CD14-positive monocyte (primary cell): ENCODE measurements around the gene JADE3. TPM values are rescaled to one million over a fixed set of nuclear protein-coding genes. Genes with fewer than 3 reads are reported as not detected.
"Not testable (repeated sequence)": the region's sequence is repeated elsewhere in the genome, so short reads cannot be mapped to it uniquely, and the experiment has no call there.

ENCODE experiments used
- DNase-seq, 3 donors: peaks; one replicate each; pipeline ENCODE4 v3.0.0-alpha.2; 2011 to 2022
- H2AFZ ChIP-seq: 2 replicates; pipeline ENCODE4 v1.6.0; 2012; ENCODE audit warnings: mild to moderate bottlenecking, low read depth, low read length, inconsistent platforms; ENCODE audit not compliant: insufficient read depth, poor library complexity, severe bottlenecking
- H3K27ac ChIP-seq, 2 donors: 1 replicate in 1 of 2; 2 replicates in 1 of 2; pipeline ENCODE4 v1.5.1; 2012 to 2013; ENCODE audit warnings: low read length in 2 of 2, control low read depth in 1 of 2, inconsistent platforms in 1 of 2, low read depth in 1 of 2, mild to moderate bottlenecking in 1 of 2
- H3K27me3 ChIP-seq, 2 donors: one replicate each; pipeline versions ENCODE4 v1.6.0 to v1.6.1; 2011 to 2013; ENCODE audit warnings: low read length in 2 of 2; ENCODE audit not compliant: control insufficient read depth in 2 of 2, insufficient read depth in 2 of 2
- H3K36me3 ChIP-seq, 2 donors: replicated peaks in 1 of 2; 1 replicate in 1 of 2; 2 replicates in 1 of 2; pipeline versions ENCODE4 v1.5.1 to v1.6.1; 2012 to 2013; ENCODE audit warnings: low read length in 2 of 2, control low read depth in 1 of 2, inconsistent platforms in 1 of 2, mild to moderate bottlenecking in 1 of 2; ENCODE audit not compliant: insufficient read depth in 2 of 2, control insufficient read depth in 1 of 2
- H3K4me1 ChIP-seq, 2 donors: 1 replicate in 1 of 2; 2 replicates in 1 of 2; pipeline versions ENCODE4 v1.5.1 to v1.6.1; 2012 to 2013; ENCODE audit warnings: low read length in 2 of 2, control low read depth in 1 of 2, inconsistent platforms in 1 of 2, mild to moderate bottlenecking in 1 of 2, moderate library complexity in 1 of 2; ENCODE audit not compliant: insufficient read depth in 2 of 2, control insufficient read depth in 1 of 2
- H3K4me2 ChIP-seq: replicated peaks from 2 replicates; pipeline ENCODE3; 2012; ENCODE audit warnings: low read length, moderate library complexity, mild to moderate bottlenecking; ENCODE audit not compliant: poor library complexity, severe bottlenecking; ENCODE audit errors: extremely low read depth
- H3K4me3 ChIP-seq, 3 experiments: fragments of 200-600 bp in 1 of 3; sonication (generic) in 1 of 3; replicated peaks in 1 of 3; 1 replicate in 2 of 3; 2 replicates in 1 of 3; pipeline ENCODE4 v1.5.1; 2011 to 2013; ENCODE audit warnings: low read length in 3 of 3, mild to moderate bottlenecking in 3 of 3, control low read depth in 2 of 3, low read depth in 2 of 3, inconsistent platforms in 1 of 3, moderate library complexity in 1 of 3
- H3K79me2 ChIP-seq: 2 replicates; pipeline ENCODE4 v1.6.0; 2012; ENCODE audit warnings: mild to moderate bottlenecking, control low read depth, inconsistent platforms, low read length, moderate library complexity; ENCODE audit not compliant: insufficient read depth
- H3K9ac ChIP-seq: 2 replicates; pipeline ENCODE4 v1.6.0; 2017; ENCODE audit warnings: low read length, mild to moderate bottlenecking; ENCODE audit not compliant: insufficient read depth, poor library complexity, severe bottlenecking
- H3K9me3 ChIP-seq, 2 donors: replicated peaks in 1 of 2; 1 replicate in 1 of 2; 2 replicates in 1 of 2; pipeline versions ENCODE4 v1.5.1 to v1.6.1; 2012 to 2013; ENCODE audit warnings: low read length in 2 of 2, control low read depth in 1 of 2; ENCODE audit not compliant: control insufficient read depth in 1 of 2, insufficient read depth in 1 of 2
- H4K20me1 ChIP-seq: 2 replicates; pipeline ENCODE4 v1.6.0; 2012; ENCODE audit warnings: mild to moderate bottlenecking, low read length, control low read depth, moderate library complexity; ENCODE audit not compliant: insufficient read depth
- H3K27ac Mint-ChIP-seq, 7 donors: one replicate each; pipeline ENCODE4 v1.8.0; 2020; ENCODE audit warnings: mild to moderate bottlenecking in 7 of 7, mixed read lengths in 7 of 7, moderate library complexity in 6 of 7, inconsistent platforms in 2 of 7
- H3K27me3 Mint-ChIP-seq, 3 donors: one replicate each; pipeline ENCODE4 v1.8.0; 2021 to 2022; ENCODE audit warnings: low read depth in 3 of 3, mild to moderate bottlenecking in 3 of 3, mixed read lengths in 3 of 3, moderate library complexity in 3 of 3, inconsistent platforms in 1 of 3
- H3K36me3 Mint-ChIP-seq, 2 donors: one replicate each; pipeline ENCODE4 v1.8.0; 2020; ENCODE audit warnings: mixed read lengths in 2 of 2, inconsistent platforms in 1 of 2, mild to moderate bottlenecking in 1 of 2
- H3K4me1 Mint-ChIP-seq: one replicate; pipeline ENCODE4 v1.8.0; 2020; ENCODE audit warnings: mild to moderate bottlenecking, mixed read lengths
- H3K4me3 Mint-ChIP-seq, 2 donors: one replicate each; pipeline ENCODE4 v1.8.0; 2020; ENCODE audit warnings: mild to moderate bottlenecking in 2 of 2, mixed read lengths in 2 of 2, moderate library complexity in 1 of 2
- H3K9me3 Mint-ChIP-seq, 7 donors: one replicate each; pipeline ENCODE4 v1.8.0; 2020 to 2022; ENCODE audit warnings: mixed read lengths in 7 of 7, mild to moderate bottlenecking in 6 of 7, moderate library complexity in 6 of 7, inconsistent platforms in 2 of 7
- CTCF ChIP-seq: fragments of 200-600 bp; IDR thresholded peaks from one replicate; pipeline ENCODE4 v1.8.0; 2022; ENCODE audit warnings: antibody characterized with exemption, mild to moderate bottlenecking
- WGBS: methylation state at CpG from one replicate; pipeline ENCODE4 v1.1.5; 2013; ENCODE audit warnings: missing lambda C conversion rate; ENCODE audit not compliant: insufficient coverage; 5-methylcytosine and 5-hydroxymethylcytosine counted together
- intact Hi-C, 2 donors: fragments of 100-400 bp; cut with micrococcal nuclease; formaldehyde crosslinking; loops; one replicate each; pipeline versions ENCODE4 v1.15.0 to v1.15.1; 2023
- polyA plus RNA-seq, 3 donors: library from polyadenylated mRNA; depleted of rRNA in 1 of 3; unstranded in 2 of 3; stranded (reverse) in 1 of 3; fragments of 300-500 nt in 2 of 3; fragments of >200 nt in 1 of 3; fragmentation: Illumina TruSeq in 2 of 3; gene quantifications; 1 replicate in 2 of 3; 2 replicates in 1 of 3; pipeline ENCODE4 v1.2.3, GENCODE V29; 2012 to 2021

The JADE3 gene
- polyA plus RNA-seq, 3 donors: 0.03 to 0.43 (median 0.19) TPM

GRCh38 chrX:46954716-46955115 is 42.5 kb downstream of the JADE3 start:
- H3K4me2 ChIP-seq: no peak overlapping the region
- peaks cover 0 to 9% of the 10 kb centered on the region in 2 donors for H3K27me3 ChIP-seq
- DNase-seq: no peak
- Mint-ChIP-seq H3K9me3 (no peaks in the 10 kb centered on the region), H3K27ac (no peak overlapping the region), H3K4me1 (peaks cover 16% of the 10 kb centered on the region), H3K36me3 (no peaks in the 10 kb centered on the region), H3K27me3 (peaks cover 0 to 3% (median 0%) of the 10 kb centered on the region in 3 donors), H3K4me3 (no peak overlapping the region)
- H3K9ac ChIP-seq: no peak overlapping the region
- no peak for TF ChIP-seq CTCF
- H3K27ac ChIP-seq: no peak overlapping the region
- no peaks in the 10 kb centered on the region for H3K79me2 ChIP-seq
- no peaks in the 10 kb centered on the region for H3K36me3 ChIP-seq
- WGBS: no CpG with 5 or more reads among the region's 2 CpGs
- H3K9me3 ChIP-seq: no peaks in the 10 kb centered on the region
- intact Hi-C loops: no loop called here
- no peak overlapping the region for H3K4me3 ChIP-seq
- H3K4me1 ChIP-seq: peaks cover 0 to 8% of the 10 kb centered on the region in 2 donors
- H2AFZ ChIP-seq: no peak overlapping the region
- H4K20me1 ChIP-seq: no peaks in the 10 kb centered on the region

- H3K9me3 ChIP-seq, DNase-seq, H3K36me3 ChIP-seq, H3K36me3 Mint-ChIP-seq, H3K9me3 Mint-ChIP-seq, H3K9ac ChIP-seq, H4K20me1 ChIP-seq, H3K27ac ChIP-seq, intact Hi-C loops, H3K27me3 Mint-ChIP-seq, H3K4me2 ChIP-seq, H2AFZ ChIP-seq, H3K4me1 ChIP-seq, H3K27me3 ChIP-seq, H3K4me3 ChIP-seq, H3K27ac Mint-ChIP-seq, H3K4me3 Mint-ChIP-seq, H3K79me2 ChIP-seq: not testable (repeated sequence)
- no CpG with 5 or more reads among the region's 4 CpGs for WGBS
- peaks cover 16% of the 10 kb centered on the region for H3K4me1 Mint-ChIP-seq
These were observed 44.4 kb downstream of the JADE3 start for GRCh38 chrX:46956589-46956988.
